Measurements from ENCODE around the gene CDH4. TPM values are rescaled to one million over a fixed set of nuclear protein-coding genes. Genes with fewer than 3 reads are reported as not detected.

The CDH4 gene
- total RNA-seq, 1 experiment from 2014 or later = not detected

- ChIA-PET POLR2A (no interaction called here), CTCF (no interaction called here)
- peaks cover 4% of the 10 kb centered on the region for H3K9me3 ChIP-seq
- no peak for TF ChIP-seq CTCF (IDR thresholded peaks at IDR 0.05; ENCODE audit: insufficient read depth in 1 of 2, low read depth in 1 of 2, low read length in 1 of 2, severe bottlenecking in 1 of 2, unreplicated experiment in 1 of 2)
- no peak overlapping the region for H3K4me3 ChIP-seq (ENCODE audit: low read depth, low read length)
- Mint-ChIP-seq H3K4me3 (ENCODE audit: unreplicated experiment) (no peak overlapping the region), H3K27me3 (ENCODE audit: insufficient read depth, unreplicated experiment) (peaks cover 15% of the 10 kb centered on the region), H3K9me3 (ENCODE audit: unreplicated experiment) (peaks cover 12% of the 10 kb centered on the region), H3K27ac (ENCODE audit: unreplicated experiment) (no peak overlapping the region), H3K4me1 (ENCODE audit: low read depth, unreplicated experiment) (no peaks in the 10 kb centered on the region), H3K36me3 (ENCODE audit: insufficient read depth, unreplicated experiment) (peaks cover 5% of the 10 kb centered on the region)
- intact Hi-C loops (cut with micrococcal nuclease; ENCODE audit: unreplicated experiment) = no loop called here
- no peaks in the 10 kb centered on the region for H3K4me1 ChIP-seq
- no peaks in the 10 kb centered on the region for H3K36me3 ChIP-seq (ENCODE audit: control insufficient read depth, insufficient read depth, low read length)
- peak in 1 of 2 experiments; percentile 31 for DNase-seq
- H3K27me3 ChIP-seq (replicated peaks; ENCODE audit: control insufficient read depth, insufficient read depth, low read length) = no peaks in the 10 kb centered on the region
- no TSS peak for BruUV-seq (replicated peaks)
These were observed 5.8 kb upstream of the CDH4 start for GRCh38 chr20:61246269-61246668.

- Histone ChIP-seq H3K4me1 (no peaks in the 10 kb centered on the region), H3K4me3 (ENCODE audit: low read depth, low read length) (no peak overlapping the region), H3K27me3 (replicated peaks; ENCODE audit: control insufficient read depth, insufficient read depth, low read length) (no peaks in the 10 kb centered on the region), H3K36me3 (ENCODE audit: control insufficient read depth, insufficient read depth, low read length) (no peaks in the 10 kb centered on the region), H3K9me3 (peaks cover 4% of the 10 kb centered on the region; the same call in 1 of the 2 replicates)
- no peak for TF ChIP-seq CTCF (IDR thresholded peaks at IDR 0.05; ENCODE audit: insufficient read depth in 1 of 2, low read depth in 1 of 2, low read length in 1 of 2, severe bottlenecking in 1 of 2, unreplicated experiment in 1 of 2)
- DNase-seq = no peak
- Mint-ChIP-seq H3K27ac (ENCODE audit: unreplicated experiment) (no peak overlapping the region), H3K4me1 (ENCODE audit: low read depth, unreplicated experiment) (no peaks in the 10 kb centered on the region), H3K4me3 (ENCODE audit: unreplicated experiment) (no peak overlapping the region), H3K27me3 (ENCODE audit: insufficient read depth, unreplicated experiment) (peaks cover 15% of the 10 kb centered on the region), H3K9me3 (ENCODE audit: unreplicated experiment) (no peaks in the 10 kb centered on the region), H3K36me3 (ENCODE audit: insufficient read depth, unreplicated experiment) (peaks cover 5% of the 10 kb centered on the region)
- intact Hi-C loops (cut with micrococcal nuclease; ENCODE audit: unreplicated experiment) = no loop called here
- BruUV-seq (replicated peaks) = no TSS peak
- POLR2A ChIA-PET = no interaction called here
- CTCF ChIA-PET = no interaction called here
These were observed 2.4 kb upstream of the CDH4 start for GRCh38 chr20:61249626-61250025.

GRCh38 chr20:61252601-61253263, 671 bp downstream of the CDH4 start:
- Histone ChIP-seq H3K36me3 (ENCODE audit: control insufficient read depth, insufficient read depth, low read length) (no peaks in the 10 kb centered on the region), H3K4me1 (no peaks in the 10 kb centered on the region; the same call in 1 of the 2 replicates), H3K9me3 (peaks cover 7% of the 10 kb centered on the region; the same call in 1 of the 2 replicates), H3K27me3 (replicated peaks; ENCODE audit: control insufficient read depth, insufficient read depth, low read length) (no peaks in the 10 kb centered on the region), H3K4me3 (ENCODE audit: low read depth, low read length) (no peak overlapping the region)
- ChIA-PET CTCF (no interaction called here), POLR2A (no interaction called here)
- peaks cover 10% of the 10 kb centered on the region for H3K27me3 Mint-ChIP-seq (ENCODE audit: insufficient read depth, unreplicated experiment)
- peaks cover 11% of the 10 kb centered on the region for H3K9me3 Mint-ChIP-seq (ENCODE audit: unreplicated experiment)
- peaks cover 5% of the 10 kb centered on the region for H3K36me3 Mint-ChIP-seq (ENCODE audit: insufficient read depth, unreplicated experiment)
- no peak overlapping the region for H3K4me3 Mint-ChIP-seq (ENCODE audit: unreplicated experiment)
- DNase-seq = peak in 1 of 2 experiments; percentile 25
- no peaks in the 10 kb centered on the region for H3K4me1 Mint-ChIP-seq (ENCODE audit: low read depth, unreplicated experiment)
- H3K27ac Mint-ChIP-seq (ENCODE audit: unreplicated experiment) = no peak overlapping the region
- no peak for TF ChIP-seq CTCF (IDR thresholded peaks at IDR 0.05; ENCODE audit: insufficient read depth in 1 of 2, low read depth in 1 of 2, low read length in 1 of 2, severe bottlenecking in 1 of 2, unreplicated experiment in 1 of 2)
- BruUV-seq (replicated peaks) = no TSS peak
- intact Hi-C loops (cut with micrococcal nuclease; ENCODE audit: unreplicated experiment) = no loop called here
